MCF 10A (cell line): Measurements from ENCODE around the gene KCTD2. TPM values are rescaled to one million over a fixed set of nuclear protein-coding genes. Genes with fewer than 3 reads are reported as not detected.

ENCODE experiments used
- BruUV-seq: library from RNA; stranded (reverse); fragments of 400-500 nt; replicated peaks from 2 replicates; lab custom pipeline; 2021; lab: Mats Ljungman, UMichigan
- CTCF ChIA-PET: fragments of 300-600 bp; sonication (Branson Sonifier 250); formaldehyde crosslinking; extraction: SDS; loops from one replicate; lab custom pipeline; 2021; ENCODE audit warnings: antibody characterized with exemption, inconsistent platforms; lab: Yijun Ruan, JAX
- POLR2A ChIA-PET: fragments of 300-600, 350-650 bp; sonication (Branson Sonifier 250); formaldehyde crosslinking; extraction: SDS; loops from one replicate; lab custom pipeline; 2020; ENCODE audit warnings: antibody characterized with exemption, inconsistent platforms; lab: Yijun Ruan, JAX
- DNase-seq: peaks from one replicate; pipeline ENCODE4 v3.0.0-alpha.2; 2018; ENCODE audit not compliant: unreplicated experiment
- H3K27ac Mint-ChIP-seq: one replicate; pipeline ENCODE4 v1.8.0; 2022; ENCODE audit warnings: mild to moderate bottlenecking, low read depth, mixed read lengths; ENCODE audit not compliant: unreplicated experiment
- H3K27me3 Mint-ChIP-seq: one replicate; pipeline ENCODE4 v1.8.0; 2022; ENCODE audit warnings: mixed read lengths; ENCODE audit not compliant: insufficient read depth, unreplicated experiment
- H3K36me3 Mint-ChIP-seq: one replicate; pipeline ENCODE4 v1.8.0; 2022; ENCODE audit warnings: mild to moderate bottlenecking, moderate library complexity, mixed read lengths; ENCODE audit not compliant: insufficient read depth, unreplicated experiment
- H3K4me1 Mint-ChIP-seq: one replicate; pipeline ENCODE4 v1.8.0; 2022; ENCODE audit warnings: mixed read lengths; ENCODE audit not compliant: insufficient read depth, unreplicated experiment
- H3K4me3 Mint-ChIP-seq: one replicate; pipeline ENCODE4 v1.8.0; 2022; ENCODE audit warnings: mild to moderate bottlenecking, moderate library complexity, mixed read lengths; ENCODE audit not compliant: unreplicated experiment
- H3K9me3 Mint-ChIP-seq: one replicate; pipeline ENCODE4 v1.8.0; 2022; ENCODE audit warnings: mixed read lengths; ENCODE audit not compliant: unreplicated experiment
- CTCF ChIP-seq: fragments of 200-600 bp; IDR thresholded peaks from one replicate; pipeline ENCODE4 v1.8.0; 2022; ENCODE audit warnings: antibody characterized with exemption, mild to moderate bottlenecking; ENCODE audit not compliant: unreplicated experiment
- intact Hi-C: fragments of 100-400 bp; cut with micrococcal nuclease; formaldehyde crosslinking; loops from 2 replicates; pipeline ENCODE4 v1.14.1; 2022
- total RNA-seq: library from RNA; stranded (reverse); gene quantifications from 2 replicates; pipeline ENCODE4 v1.2.3, GENCODE V29; 2022

Gene KCTD2
- total RNA-seq, 1 experiment from 2014 or later: 11.9 TPM

GRCh38 chr17:75093548-75094158 is 46.6 kb downstream of the KCTD2 start:
- no peaks in the 10 kb centered on the region for H3K9me3 Mint-ChIP-seq
- H3K27me3 Mint-ChIP-seq: no peaks in the 10 kb centered on the region
- DNase-seq: peak; percentile 93
- peaks cover 20% of the 10 kb centered on the region for H3K36me3 Mint-ChIP-seq
- peaks cover 47% of the 10 kb centered on the region for H3K4me1 Mint-ChIP-seq
- TSS peak; percentile 69 for BruUV-seq
- intact Hi-C loops: no loop called here
- H3K27ac Mint-ChIP-seq: peak overlapping the region; percentile 16
- peak overlapping the region; percentile 53 for H3K4me3 Mint-ChIP-seq
- POLR2A ChIA-PET: interaction anchor here (0.8 to 4.9 kb wide), 13 partner anchors 15 to 166 kb away, joined by 3 to 37 read pairs (median 4); partner anchors contain the start of genes ARMC7, CDR2L, NT5C and NUP85
- CTCF ChIA-PET: interaction anchor here (1.0 to 1.3 kb wide), 3 partner anchors 20 to 37 kb away, joined by 3 to 6 read pairs (median 4); no protein-coding TSS in a partner anchor
- no peak for TF ChIP-seq CTCF

- H3K36me3 Mint-ChIP-seq: peaks cover 21% of the 10 kb centered on the region
- H3K4me1 Mint-ChIP-seq: peaks cover 46% of the 10 kb centered on the region
- H3K27me3 Mint-ChIP-seq: no peaks in the 10 kb centered on the region
- BruUV-seq: no TSS peak
- intact Hi-C loops: no loop called here
- POLR2A ChIA-PET: interaction anchor here (0.7 to 4.9 kb wide), 12 partner anchors 16 to 111 kb away, joined by 3 to 37 read pairs (median 4); partner anchors contain the start of genes ARMC7, CDR2L, JPT1 and MRPL58
- DNase-seq: no peak
- no peak for TF ChIP-seq CTCF
- no peak overlapping the region for H3K27ac Mint-ChIP-seq
- CTCF ChIA-PET: interaction anchor here (0.8 to 2.9 kb wide), 3 partner anchors 19 to 107 kb away, joined by 5 to 10 read pairs (median 6); no protein-coding TSS in a partner anchor
- H3K9me3 Mint-ChIP-seq: no peaks in the 10 kb centered on the region
- H3K4me3 Mint-ChIP-seq: no peak overlapping the region
These were observed 47.9 kb downstream of the KCTD2 start for GRCh38 chr17:75094871-75095399.

- intact Hi-C loops: no loop called here
- Mint-ChIP-seq H3K27me3 (no peaks in the 10 kb centered on the region), H3K9me3 (no peaks in the 10 kb centered on the region), H3K4me1 (peaks cover 35% of the 10 kb centered on the region), H3K27ac (peak overlapping the region; percentile 98), H3K36me3 (peaks cover 26% of the 10 kb centered on the region), H3K4me3 (peak overlapping the region; percentile 62)
- POLR2A ChIA-PET: interaction anchor here (0.8 to 4.9 kb wide), 18 partner anchors 8 to 108 kb away, joined by 3 to 37 read pairs (median 5); partner anchors contain the start of genes ARMC7, ATP5PD, CDR2L and JPT1
- CTCF ChIA-PET: interaction anchor here (0.7 to 2.9 kb wide), 3 partner anchors 18 to 400 kb away, joined by 3 to 10 read pairs (median 6); no protein-coding TSS in a partner anchor
- no peak for TF ChIP-seq CTCF
- no TSS peak for BruUV-seq
- peak; percentile 97 for DNase-seq
These were observed 49.1 kb downstream of the KCTD2 start for GRCh38 chr17:75096082-75096625.

GRCh38 chr17:75097865-75098264 is 50.8 kb downstream of the KCTD2 start:
- intact Hi-C loops: no loop called here
- TF ChIP-seq CTCF: no peak
- Mint-ChIP-seq H3K4me1 (peaks cover 18% of the 10 kb centered on the region), H3K36me3 (peaks cover 39% of the 10 kb centered on the region), H3K9me3 (no peaks in the 10 kb centered on the region), H3K27ac (no peak overlapping the region), H3K27me3 (no peaks in the 10 kb centered on the region), H3K4me3 (no peak overlapping the region)
- no TSS peak for BruUV-seq
- POLR2A ChIA-PET: interaction anchor here (1.0 kb wide), 1 partner anchor 12 kb away, joined by 7 read pairs; the partner anchor contains the start of gene ARMC7
- DNase-seq: no peak
- CTCF ChIA-PET: interaction anchor here (3.6 kb wide), 1 partner anchor 16 kb away, joined by 14 read pairs; no protein-coding TSS in a partner anchor
